GM18870 (cell line): ENCODE results near the gene DBF4.
A peak's percentile ranks its signal among the peaks of the same experiment; 100 is the strongest.
"Not testable (repeated sequence)": the region's sequence is repeated elsewhere in the genome, so short reads cannot be mapped to it uniquely, and the experiment has no call there.

Source experiments
- ATAC-seq: cut with Tn5 transposase; IDR thresholded peaks from one replicate; pipeline ENCODE4 v1.9.1; 2021; ENCODE audit warnings: moderate library complexity; ENCODE audit not compliant: unreplicated experiment

Gene DBF4

GRCh38 chr7:87878208-87878735 is 2.0 kb downstream of the DBF4 start:
- ATAC-seq, result no peak

- no peak for ATAC-seq
These were observed 6.1 kb downstream of the DBF4 start for GRCh38 chr7:87882151-87882937.

GRCh38 chr7:87885018-87885417 is 8.7 kb downstream of the DBF4 start:
- ATAC-seq, result no peak

- no peak for ATAC-seq
These were observed 10.6 kb downstream of the DBF4 start for GRCh38 chr7:87886875-87887274.

GRCh38 chr7:87895363-87895762 is 19.1 kb downstream of the DBF4 start:
- ATAC-seq, result no peak

GRCh38 chr7:87899255-87899654 is 23.0 kb downstream of the DBF4 start:
- ATAC-seq, result no peak

- not testable (repeated sequence) for ATAC-seq
These were observed 31.0 kb downstream of the DBF4 start for GRCh38 chr7:87907136-87907906.

- not testable (repeated sequence) for ATAC-seq
These were observed 32.5 kb downstream of the DBF4 start for GRCh38 chr7:87908814-87909213.

- ATAC-seq, result no peak
These were observed 35.8 kb downstream of the DBF4 start for GRCh38 chr7:87912121-87912520.

GRCh38 chr7:87918740-87919139 is 42.4 kb downstream of the DBF4 start:
- ATAC-seq, result no peak

- no peak for ATAC-seq
These were observed 43.6 kb downstream of the DBF4 start for GRCh38 chr7:87919875-87920274.

GRCh38 chr7:87920578-87920977 is 44.3 kb downstream of the DBF4 start:
- ATAC-seq, result no peak

GRCh38 chr7:87922759-87923395 is 46.6 kb downstream of the DBF4 start:
- not testable (repeated sequence) for ATAC-seq

- peak; percentile 97 for ATAC-seq
These were observed 50.5 kb downstream of the DBF4 start for GRCh38 chr7:87926581-87927461.

GRCh38 chr7:87933605-87933952 is 57.3 kb downstream of the DBF4 start:
- ATAC-seq, result peak; percentile 28

- peak; percentile 94 for ATAC-seq
These were observed 57.8 kb downstream of the DBF4 start, which contains the start of gene ADAM22 for GRCh38 chr7:87933953-87934698. TSS of gene ADAM22 (plus strand) at chr7:87934251. CDS start at chr7:87934466, 215 bp downstream.

GRCh38 chr7:87934699-87935383 is 58.5 kb downstream of the DBF4 start:
- no peak for ATAC-seq

- ATAC-seq, result no peak
These were observed 59.1 kb downstream of the DBF4 start for GRCh38 chr7:87935384-87935706.

- no peak for ATAC-seq
These were observed 64.8 kb downstream of the DBF4 start for GRCh38 chr7:87941138-87941537.
